PC-9 (cell line): ENCODE measurements around the gene BLOC1S4. TPM values are rescaled to one million over a fixed set of nuclear protein-coding genes. Genes with fewer than 3 reads are reported as not detected.
A peak's percentile ranks its signal among the peaks of the same experiment; 100 is the strongest.

Source experiments
- BruUV-seq: library from RNA; stranded (reverse); fragments of 400-500 nt; replicated peaks from 2 replicates; lab custom pipeline; 2021; lab: Mats Ljungman, UMichigan
- CTCF ChIA-PET: fragments of 300-600 bp; sonication (Branson Sonifier 250); formaldehyde crosslinking; loops from one replicate; lab custom pipeline; 2022; ENCODE audit warnings: antibody characterized with exemption; lab: Charles Lee
- POLR2A ChIA-PET: fragments of 300-600 bp; sonication (Branson Sonifier 250); formaldehyde crosslinking; loops from one replicate; lab custom pipeline; 2022; ENCODE audit warnings: antibody characterized with exemption; ENCODE audit not compliant: unreplicated experiment; lab: Charles Lee
- DNase-seq, 2 experiments: peaks; one replicate each; pipeline versions ENCODE4 v3.0.0 to v3.0.0-alpha.2; 2015 to 2022; ENCODE audit warnings: mixed read lengths in 1 of 2
- H2AFZ ChIP-seq: fragments of 200-600 bp; sonication (generic); 2 replicates; pipeline ENCODE4 v1.8.1; 2017; ENCODE audit warnings: antibody characterized with exemption
- H3F3A ChIP-seq: fragments of 200-600 bp; sonication (generic); 2 replicates; pipeline ENCODE4 v1.8.1; 2017; ENCODE audit warnings: antibody characterized with exemption, mild to moderate bottlenecking, low read depth; ENCODE audit not compliant: insufficient read depth
- H3K27ac ChIP-seq: fragments of 200-600 bp; sonication (generic); 2 replicates; pipeline ENCODE4 v1.6.1; 2016; ENCODE audit warnings: mixed run types
- H3K27me3 ChIP-seq: fragments of 200-600 bp; sonication (generic); 2 replicates; pipeline ENCODE4 v1.6.1; 2016; ENCODE audit warnings: low read depth, mixed run types; ENCODE audit not compliant: insufficient read depth
- H3K36me3 ChIP-seq: fragments of 200-600 bp; sonication (generic); 2 replicates; pipeline ENCODE4 v1.6.1; 2016; ENCODE audit warnings: low read depth, mixed run types
- H3K4me1 ChIP-seq: fragments of 200-600 bp; sonication (generic); replicated peaks from 2 replicates; pipeline ENCODE4 v1.6.1; 2016; ENCODE audit warnings: mixed run types; ENCODE audit not compliant: insufficient read depth
- H3K4me2 ChIP-seq: fragments of 200-600 bp; sonication (generic); 2 replicates; pipeline ENCODE4 v1.6.1; 2017; ENCODE audit warnings: mixed run types
- H3K4me3 ChIP-seq: fragments of 200-600 bp; sonication (generic); 2 replicates; pipeline ENCODE4 v1.6.1; 2016; ENCODE audit warnings: mixed run types
- H3K79me2 ChIP-seq: fragments of 200-600 bp; sonication (generic); 2 replicates; pipeline ENCODE4 v1.6.1; 2017; ENCODE audit warnings: low read depth, mixed run types
- H3K9me2 ChIP-seq: fragments of 200-600 bp; sonication (generic); 2 replicates; pipeline ENCODE4 v1.8.1; 2017; ENCODE audit warnings: mild to moderate bottlenecking; ENCODE audit not compliant: insufficient read depth
- H3K9me3 ChIP-seq: fragments of 200-600 bp; sonication (generic); 2 replicates; pipeline ENCODE4 v1.8.1; 2016; ENCODE audit warnings: low read depth; ENCODE audit not compliant: insufficient read depth
- H4K20me1 ChIP-seq: fragments of 200-600 bp; sonication (generic); 2 replicates; pipeline ENCODE4 v1.8.1; 2017; ENCODE audit not compliant: insufficient read depth
- CTCF ChIP-seq: fragments of 200-600 bp; sonication (generic); conservative IDR thresholded peaks from 2 replicates; pipeline ENCODE4 v1.6.1; 2017; ENCODE audit warnings: mixed run types, antibody characterized with exemption, mild to moderate bottlenecking, moderate library complexity
- EZH2 ChIP-seq: fragments of 200-600 bp; sonication (generic); IDR thresholded peaks from 2 replicates; pipeline ENCODE4 v1.8.0; 2017; ENCODE audit warnings: antibody characterized with exemption, low read depth
- intact Hi-C: fragments of 100-400 bp; cut with micrococcal nuclease; formaldehyde crosslinking; loops from one replicate; pipeline ENCODE4 v1.10.0; 2022; ENCODE audit not compliant: unreplicated experiment
- total RNA-seq: library from RNA; stranded (reverse); gene quantifications from 2 replicates; pipeline ENCODE4 v1.2.3, GENCODE V29; 2021

BLOC1S4 gene
- total RNA-seq, 1 experiment from 2014 or later = 11.7 TPM

GRCh38 chr4:6749340-6750171 lies 33.6 kb downstream of the BLOC1S4 start:
- Histone ChIP-seq H4K20me1 (no peaks in the 10 kb centered on the region), H3K4me3 (peak overlapping the region; percentile 35; the same call in 1 of the 2 replicates), H3K4me2 (peak overlapping the region; percentile 95), H2AFZ (no peak overlapping the region), H3K27me3 (no peaks in the 10 kb centered on the region), H3K27ac (peak overlapping the region; percentile 96), H3F3A (peaks cover 32% of the 10 kb centered on the region), H3K4me1 (peaks cover 78% of the 10 kb centered on the region), H3K36me3 (no peaks in the 10 kb centered on the region), H3K9me3 (no peaks in the 10 kb centered on the region), H3K79me2 (no peaks in the 10 kb centered on the region), H3K9me2 (no peaks in the 10 kb centered on the region)
- intact Hi-C loops = loop anchor here (1.0 kb wide), 1 partner anchor 17 kb away; no protein-coding TSS in a partner anchor
- no peak for TF ChIP-seq EZH2
- no peak for TF ChIP-seq CTCF
- peak; percentile 91 to 93 for DNase-seq
- no TSS peak for BruUV-seq
- CTCF ChIA-PET = no interaction called here
- POLR2A ChIA-PET = interaction anchor here (0.6 to 1.0 kb wide), 2 partner anchors 9 to 77 kb away, joined by 3 to 8 read pairs; no protein-coding TSS in a partner anchor

GRCh38 chr4:6750286-6751221 lies 34.6 kb downstream of the BLOC1S4 start:
- H4K20me1 ChIP-seq = no peaks in the 10 kb centered on the region
- no peaks in the 10 kb centered on the region for H3K79me2 ChIP-seq
- peak overlapping the region; percentile 96 for H3K27ac ChIP-seq
- CTCF ChIA-PET = no interaction called here
- POLR2A ChIA-PET = interaction anchor here (0.6 to 1.0 kb wide), 4 partner anchors 22 to 78 kb away, joined by 3 to 8 read pairs (median 4); no protein-coding TSS in a partner anchor
- no TSS peak for BruUV-seq
- H3K27me3 ChIP-seq = no peaks in the 10 kb centered on the region
- peaks cover 87% of the 10 kb centered on the region for H3K4me1 ChIP-seq
- DNase-seq = peak; percentile 71 to 80
- peak overlapping the region; percentile 13; the same call in 1 of the 2 replicates for H3K4me3 ChIP-seq
- H3K36me3 ChIP-seq = no peaks in the 10 kb centered on the region
- peaks cover 32% of the 10 kb centered on the region for H3F3A ChIP-seq
- H3K9me3 ChIP-seq = no peaks in the 10 kb centered on the region
- intact Hi-C loops = loop anchor here (1.0 kb wide), 1 partner anchor 23 kb away; no protein-coding TSS in a partner anchor
- no peaks in the 10 kb centered on the region for H3K9me2 ChIP-seq
- H2AFZ ChIP-seq = no peak overlapping the region
- TF ChIP-seq EZH2 (no peak), CTCF (no peak)
- peak overlapping the region; percentile 95 for H3K4me2 ChIP-seq
